Sciatic nerve (tissue), 2 donors: Measurements from ENCODE around the gene SPTB. TPM values are rescaled to one million over a fixed set of nuclear protein-coding genes. Genes with fewer than 3 reads are reported as not detected.
A peak's percentile ranks its signal among the peaks of the same experiment; 100 is the strongest.

ENCODE experiments used
- ATAC-seq: fragments of 200-7000 bp; cut with Tn5 transposase; one replicate; pipeline ENCODE4 v1.9.1; 2020; ENCODE audit warnings: mild to moderate bottlenecking, moderate library complexity
- DNase-seq: peaks from one replicate; pipeline ENCODE4 v3.0.0-alpha.2; 2020; ENCODE audit warnings: low spot score
- intact Hi-C: fragments of 100-400 bp; cut with DNase I; formaldehyde crosslinking; loops from one replicate; pipeline ENCODE4 v1.14.2; 2022
- total RNA-seq: library from RNA; stranded (reverse); fragmentation: NEBNext Ultra II Directional; extraction: Animal tissue kit (Norgen Biotek cat#: 25700); gene quantifications from one replicate; pipeline ENCODE4 v1.2.1, GENCODE V29; 2021
- donor health status: DM: no; HTN: no; CAD: no.
- donor health status: DM: no; HTN: no; CAD: no.

Gene SPTB
- total RNA-seq, 1 donor from 2014 or later: 14.8 TPM

- DNase-seq (no peak), ATAC-seq (no peak)
- intact Hi-C loops: no loop called here
These were observed 21.5 kb downstream of the SPTB start for GRCh38 chr14:64857979-64858744.

GRCh38 chr14:64856529-64857445 is 22.9 kb downstream of the SPTB start:
- intact Hi-C loops: no loop called here
- DNase-seq: no peak
- no peak for ATAC-seq

- no peak for DNase-seq
- intact Hi-C loops: no loop called here
- ATAC-seq: no peak
These were observed 23.8 kb downstream of the SPTB start for GRCh38 chr14:64855721-64856528.

DNA sequence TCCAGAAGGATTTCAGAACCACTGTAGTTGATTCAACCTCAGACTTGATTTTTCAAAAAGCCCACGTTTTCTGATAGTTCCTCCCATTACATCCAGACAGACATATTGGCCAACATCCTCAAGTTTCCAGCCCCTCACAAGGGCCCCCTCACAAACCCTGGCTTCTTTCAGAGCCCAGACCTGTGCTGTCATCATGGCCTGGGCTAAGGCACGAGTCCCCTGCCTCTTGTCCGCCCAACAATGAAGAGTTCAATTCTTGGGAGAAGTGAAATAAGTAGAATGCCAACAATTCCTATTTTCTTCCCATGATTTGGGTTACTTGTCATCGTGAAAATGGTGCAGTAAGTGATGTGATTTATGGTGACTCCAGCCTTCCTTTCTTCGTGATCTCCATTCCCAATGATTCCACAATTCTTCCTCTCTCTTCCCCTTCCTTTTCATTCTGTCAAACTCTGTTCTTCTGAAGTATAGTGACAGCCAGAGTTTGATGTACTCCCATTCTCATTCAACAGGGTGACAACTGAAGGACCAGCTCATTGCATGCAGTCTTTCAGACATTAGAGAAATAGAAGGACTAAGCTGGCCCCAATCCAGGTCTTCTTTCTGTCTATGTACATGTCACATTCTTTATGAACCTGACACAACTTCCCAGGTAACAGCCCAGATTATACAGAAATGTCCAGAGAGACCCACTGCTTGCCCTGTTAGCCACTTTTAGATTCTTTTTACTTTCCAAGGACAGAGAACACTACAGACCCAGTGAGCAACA is 29.2 kb downstream of the SPTB start:
- no peak for DNase-seq
- ATAC-seq: no peak
- intact Hi-C loops: no loop called here

- intact Hi-C loops: no loop called here
- ATAC-seq (no peak), DNase-seq (no peak)
These were observed 29.8 kb downstream of the SPTB start for GRCh38 chr14:64849940-64850339.

DNA sequence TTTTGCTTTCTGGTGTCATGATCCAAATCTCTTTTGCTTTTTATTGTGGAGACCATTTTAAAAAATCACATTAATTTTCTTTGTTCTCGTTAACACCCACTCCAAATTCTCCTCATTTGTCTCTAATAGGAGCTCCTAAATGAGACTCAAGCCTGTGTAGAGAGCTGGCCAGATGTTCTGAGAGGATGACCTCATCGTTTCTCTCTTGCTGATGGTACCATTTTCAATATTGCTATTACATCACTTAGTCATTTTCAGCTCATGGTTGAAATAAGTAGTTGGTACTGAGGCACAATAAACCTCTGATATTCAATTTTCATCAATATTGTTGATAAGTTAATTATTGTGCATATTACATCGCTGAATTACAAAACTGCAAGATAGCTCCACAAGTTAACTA is 31.5 kb downstream of the SPTB start:
- DNase-seq: no peak
- intact Hi-C loops: no loop called here
- no peak for ATAC-seq

DNA sequence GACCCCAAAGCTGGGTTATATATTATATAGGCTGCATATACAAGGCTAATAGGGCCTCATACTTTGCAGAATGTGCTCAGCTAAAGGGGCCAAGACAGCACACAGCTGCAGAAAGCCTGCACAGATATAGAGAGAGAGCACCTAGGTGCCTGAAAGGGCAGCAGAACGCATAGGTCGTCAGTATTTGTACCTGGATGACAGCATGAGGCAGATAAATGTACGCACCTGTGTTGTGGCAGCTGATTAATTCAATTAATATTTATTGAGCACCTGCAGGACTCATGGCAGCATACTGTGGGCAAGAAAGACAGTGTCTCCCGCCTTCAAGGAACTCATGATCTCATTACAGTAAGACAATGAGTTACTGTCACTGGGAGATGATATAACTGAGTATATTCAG is 33.4 kb downstream of the SPTB start:
- DNase-seq (no peak), ATAC-seq (no peak)
- intact Hi-C loops: no loop called here

DNA sequence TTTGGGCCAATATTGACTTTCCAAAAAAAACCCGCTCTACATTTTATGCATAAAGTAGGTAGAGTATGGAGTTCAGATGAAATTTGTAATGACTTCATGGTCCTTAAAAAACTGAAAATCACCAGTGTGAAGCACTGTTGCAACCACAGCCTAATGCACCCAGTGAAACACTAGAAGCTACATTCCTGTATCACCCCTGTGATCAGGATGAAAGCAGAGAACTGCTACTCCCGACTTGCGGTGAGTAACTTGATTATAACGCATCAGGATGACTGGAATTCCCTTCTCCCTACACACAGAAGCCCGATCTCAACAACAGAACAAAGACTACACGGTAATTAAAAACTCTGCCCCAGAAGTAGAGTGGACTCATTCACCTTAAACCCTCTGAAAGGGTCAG is 33.8 kb downstream of the SPTB start:
- intact Hi-C loops: no loop called here
- ATAC-seq: no peak
- no peak for DNase-seq

- ATAC-seq (no peak), DNase-seq (no peak)
- intact Hi-C loops: no loop called here
These were observed 34.7 kb downstream of the SPTB start for GRCh38 chr14:64844969-64845536.

DNA sequence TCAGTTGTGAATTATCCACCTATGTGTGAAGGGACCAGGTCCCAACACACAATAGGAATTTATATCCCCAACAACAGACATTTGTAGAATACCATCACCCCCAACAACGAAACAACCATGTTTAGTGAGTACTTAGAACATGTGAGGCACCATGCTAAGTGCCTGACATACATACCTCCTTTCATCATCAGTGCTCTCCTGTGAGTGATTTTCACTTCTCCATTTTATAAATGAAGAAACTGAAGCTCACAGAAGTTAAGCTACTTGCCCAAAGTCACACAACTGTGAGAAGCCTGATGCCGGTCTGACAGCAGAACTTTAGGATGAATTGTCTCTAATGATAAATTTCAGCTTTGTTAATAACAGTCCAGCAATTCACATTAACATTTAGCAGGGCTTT is 35.4 kb downstream of the SPTB start:
- no peak for DNase-seq
- no peak for ATAC-seq
- intact Hi-C loops: no loop called here

DNA sequence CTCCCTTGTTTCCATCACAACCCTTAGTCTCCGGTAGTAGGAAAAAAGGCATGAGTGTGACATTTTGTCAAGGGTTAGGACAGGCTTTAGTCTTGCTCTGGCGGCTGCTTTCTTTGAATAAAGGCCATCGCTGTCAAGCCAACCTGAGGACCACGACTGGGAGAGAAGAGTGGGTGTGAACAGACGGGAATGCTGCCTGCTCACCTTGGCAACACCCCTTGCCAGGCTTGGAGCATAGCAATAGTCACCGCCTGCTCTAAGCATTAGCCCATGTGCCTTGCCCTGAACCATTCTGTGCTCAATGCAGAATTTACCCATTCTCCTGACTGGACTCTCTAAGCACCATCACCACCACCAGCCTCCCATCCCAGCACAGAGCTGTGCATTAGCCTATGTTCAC is 36.2 kb downstream of the SPTB start:
- ATAC-seq: no peak
- DNase-seq: no peak
- intact Hi-C loops: no loop called here

- DNase-seq: no peak
- intact Hi-C loops: no loop called here
- peak; percentile 41 for ATAC-seq
These were observed 37.6 kb downstream of the SPTB start for GRCh38 chr14:64841772-64842750.

GRCh38 chr14:64841121-64841651 is 38.5 kb downstream of the SPTB start:
- intact Hi-C loops: no loop called here
- ATAC-seq (peak; percentile 81), DNase-seq (no peak)

DNA sequence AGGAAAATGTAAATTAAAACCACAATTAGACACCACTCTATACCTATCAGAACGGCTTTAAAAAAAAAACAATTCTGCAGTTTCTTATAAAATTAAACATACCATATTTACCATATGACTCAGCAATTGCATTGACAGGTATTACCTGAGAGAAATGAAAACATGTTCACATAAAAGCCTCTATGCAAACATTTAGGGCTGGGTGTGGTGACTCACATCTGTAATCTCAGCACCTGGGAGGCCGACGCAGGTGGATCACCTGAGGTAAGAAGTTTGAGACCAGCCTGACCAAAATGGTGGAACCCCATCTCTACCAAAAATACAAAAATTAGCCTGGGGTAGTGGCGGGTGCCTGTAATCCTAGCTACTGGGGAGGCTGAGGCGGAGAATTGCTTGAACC is 41.1 kb downstream of the SPTB start:
- ATAC-seq: no peak
- intact Hi-C loops: no loop called here
- DNase-seq: no peak

- ATAC-seq (no peak), DNase-seq (no peak)
- intact Hi-C loops: no loop called here
These were observed 44.3 kb downstream of the SPTB start for GRCh38 chr14:64835431-64835830.

- DNase-seq: no peak
- no peak for ATAC-seq
- intact Hi-C loops: no loop called here
These were observed 44.7 kb downstream of the SPTB start for GRCh38 chr14:64834965-64835364.

- intact Hi-C loops: no loop called here
- no peak for DNase-seq
- ATAC-seq: no peak
These were observed 48.3 kb downstream of the SPTB start for GRCh38 chr14:64831419-64831818.
